HCT116 (cell line): ENCODE data around the gene CPEB2. TPM values are rescaled to one million over a fixed set of nuclear protein-coding genes. Genes with fewer than 3 reads are reported as not detected.

Source experiments
- ATAC-seq: fragments of 200-7000 bp; cut with Tn5 transposase; 2 replicates; pipeline ENCODE4 v1.9.1; 2020; ENCODE audit warnings: mild to moderate bottlenecking, moderate library complexity
- BruUV-seq: library from RNA; stranded (reverse); fragments of 400-500 nt; replicated peaks from 2 replicates; lab custom pipeline; 2021; lab: Mats Ljungman, UMichigan
- CTCF ChIA-PET: fragments of 300-600 bp; sonication (Branson Sonifier 250); formaldehyde crosslinking; loops from one replicate; lab custom pipeline; 2021; ENCODE audit warnings: antibody characterized with exemption; lab: Charles Lee
- POLR2A ChIA-PET: fragments of 300-600, 350-600 bp; sonication (Branson Sonifier 250); formaldehyde crosslinking; loops from one replicate; lab custom pipeline; 2021; ENCODE audit warnings: antibody characterized with exemption; lab: Charles Lee
- RAD21 ChIA-PET, 2 experiments: fragments of 300-600 bp; sonication (Branson Sonifier 250); formaldehyde crosslinking; loops; one replicate each; lab custom pipeline; 2023; ENCODE audit warnings: low total read pairs in 2 of 2; ENCODE audit not compliant: uncharacterized antibody in 2 of 2, unreplicated experiment in 2 of 2, low non-redundant PET in 1 of 2; lab: Charles Lee
- DNase-seq: peaks from one replicate; pipeline ENCODE4 v3.0.0-alpha.2; 2010; ENCODE audit warnings: low read depth, low spot score
- H2AFZ ChIP-seq: fragments of 200-600 bp; shearing (Covaris generic), sonication (generic); 2 replicates; pipeline ENCODE4 v1.6.1; 2017; ENCODE audit warnings: low read depth, mixed run types, mixed read lengths, antibody characterized with exemption, low read length; ENCODE audit not compliant: poor library complexity, severe bottlenecking
- H3K27ac ChIP-seq: 2 replicates; pipeline ENCODE4 v1.5.1; 2012; ENCODE audit warnings: low read depth, low read length
- H3K27me3 ChIP-seq: fragments of 200-600 bp; sonication (generic); 2 replicates; pipeline ENCODE4 v1.6.1; 2016; ENCODE audit warnings: mixed run types, low read length, mixed read lengths; ENCODE audit not compliant: insufficient read depth
- H3K36me3 ChIP-seq, 2 experiments: fragments of 200-500 bp in 1 of 2; fragments of 200-600 bp in 1 of 2; sonication (Bioruptor generic) in 1 of 2; sonication (generic) in 1 of 2; 2 replicates each; pipeline versions ENCODE4 v1.5.1 to v1.6.1; 2014 to 2016; ENCODE audit warnings: low read length in 2 of 2, inconsistent platforms in 1 of 2, mixed read lengths in 1 of 2, mixed run types in 1 of 2; ENCODE audit not compliant: insufficient read depth in 2 of 2, control insufficient read depth in 1 of 2
- H3K4me1 ChIP-seq, 2 experiments: fragments of 200-600 bp in 1 of 2; sonication (generic) in 1 of 2; 2 replicates each; pipeline versions ENCODE4 v1.5.1 to v1.6.1; 2012 to 2017; ENCODE audit warnings: low read length in 2 of 2, inconsistent platforms in 1 of 2, mild to moderate bottlenecking in 1 of 2, mixed read lengths in 1 of 2, mixed run types in 1 of 2, moderate library complexity in 1 of 2; ENCODE audit not compliant: insufficient read depth in 2 of 2, control insufficient read depth in 1 of 2
- H3K4me2 ChIP-seq: fragments of 200-600 bp; sonication (generic); 2 replicates; pipeline ENCODE4 v1.6.1; 2017; ENCODE audit warnings: mixed run types, low read length, mixed read lengths
- H3K4me3 ChIP-seq, 2 experiments: fragments of 200-600 bp in 1 of 2; sonication (generic) in 1 of 2; replicated peaks in 1 of 2; 2 replicates each; pipeline ENCODE4 v1.5.1; 2011 to 2016; ENCODE audit warnings: low read length in 2 of 2, control low read depth in 1 of 2, low read depth in 1 of 2, mild to moderate bottlenecking in 1 of 2, mixed read lengths in 1 of 2, mixed run types in 1 of 2
- H3K79me2 ChIP-seq: fragments of 200-600 bp; sonication (generic); 2 replicates; pipeline ENCODE4 v1.6.1; 2017; ENCODE audit warnings: mild to moderate bottlenecking, mixed run types, low read length, moderate library complexity, mixed read lengths; ENCODE audit not compliant: insufficient read depth
- H3K9ac ChIP-seq: fragments of 200-600 bp; sonication (generic); 2 replicates; pipeline ENCODE4 v1.6.1; 2016; ENCODE audit warnings: low read length, mixed read lengths
- H3K9me2 ChIP-seq: fragments of 200-600 bp; sonication (generic), shearing (Covaris generic); 2 replicates; pipeline ENCODE4 v1.6.1; 2017; ENCODE audit warnings: mixed run types, mild to moderate bottlenecking, moderate library complexity; ENCODE audit not compliant: insufficient read depth
- H3K9me3 ChIP-seq, 2 experiments: fragments of 200-500 bp in 1 of 2; fragments of 200-600 bp in 1 of 2; sonication (Bioruptor generic) in 1 of 2; sonication (generic) in 1 of 2; 2 replicates each; pipeline ENCODE4 v1.6.1; 2014 to 2017; ENCODE audit warnings: low read length in 2 of 2, mixed read lengths in 2 of 2, inconsistent platforms in 1 of 2, low read depth in 1 of 2, mild to moderate bottlenecking in 1 of 2, mixed run types in 1 of 2, moderate library complexity in 1 of 2; ENCODE audit not compliant: control insufficient read depth in 1 of 2, insufficient read depth in 1 of 2
- H4K20me1 ChIP-seq: fragments of 200-600 bp; sonication (generic), shearing (Covaris generic); 2 replicates; pipeline ENCODE4 v1.6.1; 2017; ENCODE audit warnings: mixed run types, mild to moderate bottlenecking, moderate library complexity; ENCODE audit not compliant: insufficient read depth
- CTCF ChIP-seq, 3 experiments: fragments of 200-600 bp in 1 of 3; sonication (generic) in 1 of 3; IDR thresholded peaks in 2 of 3; conservative IDR thresholded peaks in 1 of 3; 2 replicates each; pipeline ENCODE4 v1.5.1; 2012 to 2017; ENCODE audit warnings: low read depth in 2 of 3, low read length in 2 of 3, antibody characterized with exemption in 1 of 3, borderline replicate concordance in 1 of 3, control low read depth in 1 of 3, mild to moderate bottlenecking in 1 of 3, mixed read lengths in 1 of 3, mixed run types in 1 of 3, moderate library complexity in 1 of 3; ENCODE audit not compliant: insufficient read depth in 1 of 3
- EGR1 ChIP-seq: IDR thresholded peaks from 2 replicates; pipeline ENCODE4 v1.6.1; 2012; ENCODE audit warnings: low read depth
- EZH2 ChIP-seq: fragments of 200-600 bp; sonication (generic); IDR thresholded peaks from 2 replicates; pipeline ENCODE4 v1.6.1; 2017; ENCODE audit warnings: antibody characterized with exemption, mixed run types
- EZH2phosphoT487 ChIP-seq: fragments of 200-600 bp; IDR thresholded peaks from 2 replicates; pipeline ENCODE4 v1.6.1; 2018; ENCODE audit warnings: antibody characterized with exemption, borderline replicate concordance
- POLR2A ChIP-seq: IDR thresholded peaks from 2 replicates; pipeline ENCODE4 v1.7.0; 2011; ENCODE audit warnings: borderline replicate concordance; ENCODE audit not compliant: insufficient read depth, insufficient read length; ENCODE audit errors: extremely low read depth
- REST ChIP-seq: IDR thresholded peaks from 2 replicates; pipeline ENCODE4 v1.6.1; 2012; ENCODE audit warnings: low read depth
- SIN3A ChIP-seq: IDR thresholded peaks from 2 replicates; pipeline ENCODE4 v1.6.1; 2012; ENCODE audit warnings: low read depth
- SP1 ChIP-seq: IDR thresholded peaks from 2 replicates; pipeline ENCODE4 v1.6.1; 2012; ENCODE audit warnings: low read depth
- SRF ChIP-seq: IDR thresholded peaks from 2 replicates; pipeline ENCODE4 v1.6.1; 2012; ENCODE audit warnings: low read depth
- ZBTB33 ChIP-seq: IDR thresholded peaks from 2 replicates; pipeline ENCODE4 v1.6.1; 2011; ENCODE audit warnings: mild to moderate bottlenecking, low read length, moderate library complexity; ENCODE audit not compliant: insufficient replicate concordance; ENCODE audit errors: extremely low read depth
- ZFX ChIP-seq: fragments of 450-650 bp; IDR thresholded peaks from 2 replicates; pipeline ENCODE4 v1.6.1; 2017
- ZNF274 ChIP-seq: fragments of 200-500 bp; sonication (Bioruptor generic); IDR thresholded peaks from 2 replicates; pipeline ENCODE4 v1.6.1; 2014; ENCODE audit warnings: mild to moderate bottlenecking, low read depth, low read length, inconsistent platforms
- intact Hi-C: fragments of 100-400 bp; cut with micrococcal nuclease; formaldehyde crosslinking; loops from 2 replicates; pipeline ENCODE4 v1.10.0; 2022
- total RNA-seq: library from RNA; stranded (reverse); gene quantifications from one replicate; pipeline ENCODE4 v1.2.1, GENCODE V29; 2021; ENCODE audit not compliant: unreplicated experiment

The CPEB2 gene
- total RNA-seq, 1 experiment from 2014 or later: 1.3 TPM

GRCh38 chr4:15106399-15106798 lies 104.1 kb downstream of the CPEB2 start:
- RAD21 ChIA-PET: no interaction called here
- no peak for ATAC-seq
- H3K9me3 ChIP-seq: no peaks in the 10 kb centered on the region
- intact Hi-C loops: no loop called here
- no peak for TF ChIP-seq SP1
- TF ChIP-seq ZFX: no peak
- TF ChIP-seq ZBTB33: no peak
- no peak for TF ChIP-seq EZH2phosphoT487
- TF ChIP-seq POLR2A: no peak
- no peak for TF ChIP-seq SIN3A
- no peak for TF ChIP-seq CTCF (IDR thresholded peaks at IDR 0.05 in 2 of 3, conservative IDR thresholded peaks at IDR 0.05 in 1 of 3; ENCODE audit: borderline replicate concordance in 1 of 3, insufficient read depth in 1 of 3, low read depth in 2 of 3, low read length in 2 of 3)
- TF ChIP-seq EZH2: no peak
- no peak for TF ChIP-seq SRF
- TF ChIP-seq ZNF274: no peak
- TF ChIP-seq EGR1: no peak
- no peak for TF ChIP-seq REST
- no peak overlapping the region for H2AFZ ChIP-seq
- no peak overlapping the region for H3K4me2 ChIP-seq
- H3K27me3 ChIP-seq: no peaks in the 10 kb centered on the region
- H3K36me3 ChIP-seq: no peaks in the 10 kb centered on the region
- no peaks in the 10 kb centered on the region for H3K79me2 ChIP-seq
- no peak overlapping the region for H3K27ac ChIP-seq
- CTCF ChIA-PET: no interaction called here
- BruUV-seq: no TSS peak
- no peak overlapping the region for H3K4me3 ChIP-seq
- POLR2A ChIA-PET: no interaction called here
- peaks cover 8 to 14% of the 10 kb centered on the region in 2 experiments; a peak in 3 of 4 replicates for H3K4me1 ChIP-seq
- no peaks in the 10 kb centered on the region for H4K20me1 ChIP-seq
- no peak overlapping the region for H3K9ac ChIP-seq
- H3K9me2 ChIP-seq: no peaks in the 10 kb centered on the region
- DNase-seq: no peak
